Measurements from ENCODE around the gene PNPLA3. TPM values are rescaled to one million over a fixed set of nuclear protein-coding genes. Genes with fewer than 3 reads are reported as not detected.

Gene PNPLA3
- total and polyA plus RNA-seq, 9 of the 15 experiments (the other 6 are each of a cell fraction or from before 2014, with no cell fraction given) = 0.20 to 0.48 (median 0.38) TPM; not detected in 6

DNA sequence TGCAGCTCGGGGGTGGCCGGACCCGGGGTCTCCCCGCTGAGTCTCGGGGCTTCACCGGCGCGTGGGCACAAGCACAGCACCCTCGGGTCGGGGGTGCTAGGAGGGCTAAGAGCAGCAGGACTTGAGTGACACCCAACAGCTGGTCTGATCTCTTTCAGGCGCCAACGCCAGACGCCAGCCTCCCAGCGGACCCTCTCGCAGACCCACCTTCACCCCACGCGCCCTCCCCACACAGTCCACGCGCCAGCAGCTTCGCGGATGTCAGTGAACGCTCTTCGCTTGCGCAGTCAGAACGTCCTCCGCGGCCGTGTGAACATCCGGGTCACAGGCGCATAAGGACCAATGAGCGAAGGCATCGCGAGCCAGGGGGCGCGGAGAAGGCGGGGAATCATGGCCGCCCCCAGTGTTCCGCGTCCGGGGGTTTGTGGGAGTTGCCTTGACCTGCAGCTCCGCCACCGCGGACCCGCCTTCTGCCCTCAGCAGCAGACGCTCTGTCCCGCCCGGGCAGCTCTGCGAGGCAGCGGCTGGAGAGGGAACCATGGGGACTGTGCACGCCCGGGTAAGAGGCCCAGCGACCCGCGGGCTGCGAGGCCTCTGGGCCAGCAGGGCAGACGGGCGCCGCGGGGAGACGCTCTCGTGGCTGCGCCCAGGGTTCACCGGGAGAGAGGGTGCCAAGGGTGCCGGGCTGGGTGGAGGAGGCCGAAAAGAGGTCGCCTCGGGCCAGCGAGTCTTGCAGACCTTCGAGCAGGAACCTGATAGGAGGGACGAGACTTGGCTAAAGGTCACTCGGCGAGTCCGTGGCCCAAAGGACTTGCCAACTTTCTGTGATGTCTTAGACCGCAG, 31.7 kb downstream of the PNPLA3 start, which contains the start of gene SAMM50 (continued):
- TF ChIP-seq, protein P1, sequence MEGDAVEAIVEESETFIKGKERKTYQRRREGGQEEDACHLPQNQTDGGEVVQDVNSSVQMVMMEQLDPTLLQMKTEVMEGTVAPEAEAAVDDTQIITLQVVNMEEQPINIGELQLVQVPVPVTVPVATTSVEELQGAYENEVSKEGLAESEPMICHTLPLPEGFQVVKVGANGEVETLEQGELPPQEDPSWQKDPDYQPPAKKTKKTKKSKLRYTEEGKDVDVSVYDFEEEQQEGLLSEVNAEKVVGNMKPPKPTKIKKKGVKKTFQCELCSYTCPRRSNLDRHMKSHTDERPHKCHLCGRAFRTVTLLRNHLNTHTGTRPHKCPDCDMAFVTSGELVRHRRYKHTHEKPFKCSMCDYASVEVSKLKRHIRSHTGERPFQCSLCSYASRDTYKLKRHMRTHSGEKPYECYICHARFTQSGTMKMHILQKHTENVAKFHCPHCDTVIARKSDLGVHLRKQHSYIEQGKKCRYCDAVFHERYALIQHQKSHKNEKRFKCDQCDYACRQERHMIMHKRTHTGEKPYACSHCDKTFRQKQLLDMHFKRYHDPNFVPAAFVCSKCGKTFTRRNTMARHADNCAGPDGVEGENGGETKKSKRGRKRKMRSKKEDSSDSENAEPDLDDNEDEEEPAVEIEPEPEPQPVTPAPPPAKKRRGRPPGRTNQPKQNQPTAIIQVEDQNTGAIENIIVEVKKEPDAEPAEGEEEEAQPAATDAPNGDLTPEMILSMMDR (IDR thresholded peaks at IDR 0.05 in 2 of 3, conservative IDR thresholded peaks at IDR 0.05 in 1 of 3; ENCODE audit: insufficient read depth in 2 of 3, low read depth in 1 of 3, low read length in 3 of 3) = no peak
- TF ChIP-seq ZNF445 (CRISPR knock-in tag; IDR thresholded peaks at IDR 0.05; ENCODE audit: low read depth) = no peak
- TF ChIP-seq, protein P2, sequence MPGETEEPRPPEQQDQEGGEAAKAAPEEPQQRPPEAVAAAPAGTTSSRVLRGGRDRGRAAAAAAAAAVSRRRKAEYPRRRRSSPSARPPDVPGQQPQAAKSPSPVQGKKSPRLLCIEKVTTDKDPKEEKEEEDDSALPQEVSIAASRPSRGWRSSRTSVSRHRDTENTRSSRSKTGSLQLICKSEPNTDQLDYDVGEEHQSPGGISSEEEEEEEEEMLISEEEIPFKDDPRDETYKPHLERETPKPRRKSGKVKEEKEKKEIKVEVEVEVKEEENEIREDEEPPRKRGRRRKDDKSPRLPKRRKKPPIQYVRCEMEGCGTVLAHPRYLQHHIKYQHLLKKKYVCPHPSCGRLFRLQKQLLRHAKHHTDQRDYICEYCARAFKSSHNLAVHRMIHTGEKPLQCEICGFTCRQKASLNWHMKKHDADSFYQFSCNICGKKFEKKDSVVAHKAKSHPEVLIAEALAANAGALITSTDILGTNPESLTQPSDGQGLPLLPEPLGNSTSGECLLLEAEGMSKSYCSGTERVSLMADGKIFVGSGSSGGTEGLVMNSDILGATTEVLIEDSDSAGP (CRISPR knock-in tag; IDR thresholded peaks at IDR 0.05) = no peak
- TF ChIP-seq, protein P3, sequence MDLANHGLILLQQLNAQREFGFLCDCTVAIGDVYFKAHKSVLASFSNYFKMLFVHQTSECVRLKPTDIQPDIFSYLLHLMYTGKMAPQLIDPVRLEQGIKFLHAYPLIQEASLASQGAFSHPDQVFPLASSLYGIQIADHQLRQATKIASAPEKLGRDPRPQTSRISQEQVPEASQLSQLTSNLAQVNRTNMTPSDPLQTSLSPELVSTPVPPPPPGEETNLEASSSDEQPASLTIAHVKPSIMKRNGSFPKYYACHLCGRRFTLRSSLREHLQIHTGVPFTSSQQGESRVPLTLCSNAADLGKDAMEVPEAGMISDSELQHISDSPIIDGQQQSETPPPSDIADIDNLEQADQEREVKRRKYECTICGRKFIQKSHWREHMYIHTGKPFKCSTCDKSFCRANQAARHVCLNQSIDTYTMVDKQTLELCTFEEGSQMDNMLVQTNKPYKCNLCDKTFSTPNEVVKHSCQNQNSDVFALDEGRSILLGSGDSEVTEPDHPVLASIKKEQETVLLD (IDR thresholded peaks at IDR 0.05) = peak; percentile 70
- no peak for TF ChIP-seq SLC30A9 (CRISPR knock-in tag; IDR thresholded peaks at IDR 0.05)
- peak in 1 of 2 experiments; percentile 44; a peak in 1 of 4 replicates for TF ChIP-seq TEAD1 (CRISPR knock-in tag; IDR thresholded peaks at IDR 0.05)
- TF ChIP-seq GATAD2B (IDR thresholded peaks at IDR 0.05; ENCODE audit: borderline replicate concordance) = no peak
- TF ChIP-seq MCM2 (IDR thresholded peaks at IDR 0.05; ENCODE audit: low read depth) = no peak
- no peak for TF ChIP-seq PTBP1 (IDR thresholded peaks at IDR 0.05; ENCODE audit: low read depth, low read length)
- no peak for TF ChIP-seq POLR2AphosphoS2 (IDR thresholded peaks at IDR 0.05; ENCODE audit: low read length)
- TF ChIP-seq HEY1 (CRISPR knock-in tag; IDR thresholded peaks at IDR 0.05; ENCODE audit: borderline replicate concordance) = no peak
- TF ChIP-seq POLR2B (IDR thresholded peaks at IDR 0.05; ENCODE audit: low read depth, partially characterized antibody) = peak; percentile 64
- no peak for TF ChIP-seq ZNF263 (CRISPR knock-in tag; IDR thresholded peaks at IDR 0.05; ENCODE audit: borderline replicate concordance)
- TF ChIP-seq, protein P4, sequence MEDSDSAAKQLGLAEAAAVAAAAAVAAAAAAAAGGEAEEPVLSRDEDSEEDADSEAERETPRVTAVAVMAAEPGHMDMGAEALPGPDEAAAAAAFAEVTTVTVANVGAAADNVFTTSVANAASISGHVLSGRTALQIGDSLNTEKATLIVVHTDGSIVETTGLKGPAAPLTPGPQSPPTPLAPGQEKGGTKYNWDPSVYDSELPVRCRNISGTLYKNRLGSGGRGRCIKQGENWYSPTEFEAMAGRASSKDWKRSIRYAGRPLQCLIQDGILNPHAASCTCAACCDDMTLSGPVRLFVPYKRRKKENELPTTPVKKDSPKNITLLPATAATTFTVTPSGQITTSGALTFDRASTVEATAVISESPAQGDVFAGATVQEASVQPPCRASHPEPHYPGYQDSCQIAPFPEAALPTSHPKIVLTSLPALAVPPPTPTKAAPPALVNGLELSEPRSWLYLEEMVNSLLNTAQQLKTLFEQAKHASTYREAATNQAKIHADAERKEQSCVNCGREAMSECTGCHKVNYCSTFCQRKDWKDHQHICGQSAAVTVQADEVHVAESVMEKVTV (CRISPR knock-in tag; IDR thresholded peaks at IDR 0.05) = no peak
- TF ChIP-seq, protein P5, sequence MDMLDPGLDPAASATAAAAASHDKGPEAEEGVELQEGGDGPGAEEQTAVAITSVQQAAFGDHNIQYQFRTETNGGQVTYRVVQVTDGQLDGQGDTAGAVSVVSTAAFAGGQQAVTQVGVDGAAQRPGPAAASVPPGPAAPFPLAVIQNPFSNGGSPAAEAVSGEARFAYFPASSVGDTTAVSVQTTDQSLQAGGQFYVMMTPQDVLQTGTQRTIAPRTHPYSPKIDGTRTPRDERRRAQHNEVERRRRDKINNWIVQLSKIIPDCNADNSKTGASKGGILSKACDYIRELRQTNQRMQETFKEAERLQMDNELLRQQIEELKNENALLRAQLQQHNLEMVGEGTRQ (CRISPR knock-in tag; IDR thresholded peaks at IDR 0.05) = peak; percentile 66
- TF ChIP-seq CREB5 (CRISPR knock-in tag; IDR thresholded peaks at IDR 0.05) = no peak
- no peak for TF ChIP-seq LCOR (CRISPR knock-in tag; IDR thresholded peaks at IDR 0.05)

Measured in K562 (cell line).